SK-N-SH (cell line): ENCODE measurements around the gene KLHL21.

Experiments
- EZH2phosphoT487 ChIP-seq: fragments of 200-600 bp; sonication (generic); IDR thresholded peaks from 2 replicates; pipeline ENCODE4 v1.6.1; 2017; ENCODE audit warnings: low read depth, mixed run types, mild to moderate bottlenecking, antibody characterized with exemption, moderate library complexity, borderline replicate concordance
- RAD21 ChIP-seq: IDR thresholded peaks from 2 replicates; pipeline ENCODE4 v1.6.1; 2012; ENCODE audit warnings: mild to moderate bottlenecking, low read length
- REST ChIP-seq: IDR thresholded peaks from 2 replicates; pipeline ENCODE4 v1.6.1; 2012; ENCODE audit warnings: mild to moderate bottlenecking, low read depth, low read length, moderate library complexity
- YY1 ChIP-seq: IDR thresholded peaks from 2 replicates; pipeline ENCODE4 v1.4.0; 2012; ENCODE audit warnings: low read depth, mild to moderate bottlenecking

- TF ChIP-seq EZH2phosphoT487 (no peak), YY1 (no peak), RAD21 (no peak), REST (no peak)
Observed at GRCh38 chr1:6603915-6604558, 1.4 kb upstream of the KLHL21 start.
